Smooth muscle cell of the coronary artery (primary cell): ENCODE data around the gene OAS3. TPM values are rescaled to one million over a fixed set of nuclear protein-coding genes. Genes with fewer than 3 reads are reported as not detected.

Experiments used
- total RNA-seq: library from RNA; depleted of rRNA; stranded (reverse); fragments of >200 nt; gene quantifications from 2 replicates; pipeline ENCODE4 v1.2.3, GENCODE V29; 2014; ENCODE audit warnings: low replicate concordance

The OAS3 gene, protein sequence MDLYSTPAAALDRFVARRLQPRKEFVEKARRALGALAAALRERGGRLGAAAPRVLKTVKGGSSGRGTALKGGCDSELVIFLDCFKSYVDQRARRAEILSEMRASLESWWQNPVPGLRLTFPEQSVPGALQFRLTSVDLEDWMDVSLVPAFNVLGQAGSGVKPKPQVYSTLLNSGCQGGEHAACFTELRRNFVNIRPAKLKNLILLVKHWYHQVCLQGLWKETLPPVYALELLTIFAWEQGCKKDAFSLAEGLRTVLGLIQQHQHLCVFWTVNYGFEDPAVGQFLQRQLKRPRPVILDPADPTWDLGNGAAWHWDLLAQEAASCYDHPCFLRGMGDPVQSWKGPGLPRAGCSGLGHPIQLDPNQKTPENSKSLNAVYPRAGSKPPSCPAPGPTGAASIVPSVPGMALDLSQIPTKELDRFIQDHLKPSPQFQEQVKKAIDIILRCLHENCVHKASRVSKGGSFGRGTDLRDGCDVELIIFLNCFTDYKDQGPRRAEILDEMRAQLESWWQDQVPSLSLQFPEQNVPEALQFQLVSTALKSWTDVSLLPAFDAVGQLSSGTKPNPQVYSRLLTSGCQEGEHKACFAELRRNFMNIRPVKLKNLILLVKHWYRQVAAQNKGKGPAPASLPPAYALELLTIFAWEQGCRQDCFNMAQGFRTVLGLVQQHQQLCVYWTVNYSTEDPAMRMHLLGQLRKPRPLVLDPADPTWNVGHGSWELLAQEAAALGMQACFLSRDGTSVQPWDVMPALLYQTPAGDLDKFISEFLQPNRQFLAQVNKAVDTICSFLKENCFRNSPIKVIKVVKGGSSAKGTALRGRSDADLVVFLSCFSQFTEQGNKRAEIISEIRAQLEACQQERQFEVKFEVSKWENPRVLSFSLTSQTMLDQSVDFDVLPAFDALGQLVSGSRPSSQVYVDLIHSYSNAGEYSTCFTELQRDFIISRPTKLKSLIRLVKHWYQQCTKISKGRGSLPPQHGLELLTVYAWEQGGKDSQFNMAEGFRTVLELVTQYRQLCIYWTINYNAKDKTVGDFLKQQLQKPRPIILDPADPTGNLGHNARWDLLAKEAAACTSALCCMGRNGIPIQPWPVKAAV
- 2.3 and 2.6 TPM in 2 replicates for total RNA-seq

DNA sequence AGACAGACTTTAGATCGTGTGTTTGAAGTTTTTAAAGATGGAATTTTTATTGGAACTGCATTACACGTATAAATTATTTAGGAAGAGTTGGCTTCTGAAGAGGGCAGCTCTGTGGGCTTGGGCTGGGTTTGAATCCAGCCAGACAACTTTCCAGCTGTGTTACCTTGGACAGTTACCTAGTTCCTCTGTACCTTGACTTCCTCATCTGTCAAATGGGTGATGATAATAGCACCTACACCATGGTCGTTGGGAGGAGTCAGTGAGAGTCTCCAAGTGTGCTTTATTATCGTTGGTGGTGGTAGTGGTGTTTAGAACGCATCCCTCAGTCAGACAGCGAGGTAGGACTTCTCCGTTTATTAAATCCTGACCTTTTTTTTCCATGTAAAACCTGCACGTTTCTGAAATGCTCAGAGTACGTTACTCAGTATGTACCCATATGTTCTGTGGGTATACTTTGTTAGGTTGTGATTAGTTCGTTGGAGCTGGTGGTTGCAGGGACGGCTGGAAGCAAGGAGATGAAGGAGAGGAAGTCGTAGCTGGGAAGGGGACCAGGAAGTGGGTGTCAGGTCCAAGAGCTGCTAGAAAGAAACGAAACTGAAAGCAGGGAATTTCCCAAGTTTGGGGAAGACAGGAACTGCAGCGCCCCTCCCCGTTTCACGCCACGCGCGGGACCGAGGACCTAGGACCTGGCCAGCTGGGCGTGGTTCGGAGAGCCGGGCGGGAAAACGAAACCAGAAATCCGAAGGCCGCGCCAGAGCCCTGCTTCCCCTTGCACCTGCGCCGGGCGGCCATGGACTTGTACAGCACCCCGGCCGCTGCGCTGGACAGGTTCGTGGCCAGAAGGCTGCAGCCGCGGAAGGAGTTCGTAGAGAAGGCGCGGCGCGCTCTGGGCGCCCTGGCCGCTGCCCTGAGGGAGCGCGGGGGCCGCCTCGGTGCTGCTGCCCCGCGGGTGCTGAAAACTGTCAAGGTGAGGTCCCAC is at the start of gene OAS3:
Gene OAS3 (plus strand): TSS at position 734 of the 979 bp plus-strand sequence. CDS start 57 bp downstream, at position 791.

DNA sequence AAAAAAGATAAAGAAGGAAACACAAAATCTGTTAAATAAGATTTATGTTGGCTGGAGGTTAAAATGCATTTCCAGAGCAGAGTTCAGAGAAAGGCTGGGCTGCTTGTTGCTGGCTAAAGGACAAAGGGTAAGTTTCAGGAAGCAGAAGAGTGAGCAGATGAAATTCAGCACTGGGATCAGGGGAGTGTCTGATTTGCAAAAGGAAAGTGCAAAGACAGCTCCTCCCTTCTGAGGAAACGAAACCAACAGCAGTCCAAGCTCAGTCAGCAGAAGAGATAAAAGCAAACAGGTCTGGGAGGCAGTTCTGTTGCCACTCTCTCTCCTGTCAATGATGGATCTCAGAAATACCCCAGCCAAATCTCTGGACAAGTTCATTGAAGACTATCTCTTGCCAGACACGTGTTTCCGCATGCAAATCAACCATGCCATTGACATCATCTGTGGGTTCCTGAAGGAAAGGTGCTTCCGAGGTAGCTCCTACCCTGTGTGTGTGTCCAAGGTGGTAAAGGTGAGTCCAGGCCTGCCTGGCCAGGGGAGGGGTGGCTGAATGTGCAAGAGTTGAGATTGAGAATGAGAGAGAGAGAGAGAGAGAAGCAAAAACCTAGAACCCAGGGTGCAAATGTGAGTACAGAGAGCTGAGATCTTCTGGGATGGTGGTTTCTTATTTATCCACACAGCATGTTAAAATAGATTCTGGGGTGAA is 31.4 kb upstream of the OAS3 start, which contains the start of gene OAS1:
Gene OAS1 (plus strand): TSS at position 251 of the 703 bp plus-strand sequence. CDS start 78 bp downstream, at position 329.

DNA sequence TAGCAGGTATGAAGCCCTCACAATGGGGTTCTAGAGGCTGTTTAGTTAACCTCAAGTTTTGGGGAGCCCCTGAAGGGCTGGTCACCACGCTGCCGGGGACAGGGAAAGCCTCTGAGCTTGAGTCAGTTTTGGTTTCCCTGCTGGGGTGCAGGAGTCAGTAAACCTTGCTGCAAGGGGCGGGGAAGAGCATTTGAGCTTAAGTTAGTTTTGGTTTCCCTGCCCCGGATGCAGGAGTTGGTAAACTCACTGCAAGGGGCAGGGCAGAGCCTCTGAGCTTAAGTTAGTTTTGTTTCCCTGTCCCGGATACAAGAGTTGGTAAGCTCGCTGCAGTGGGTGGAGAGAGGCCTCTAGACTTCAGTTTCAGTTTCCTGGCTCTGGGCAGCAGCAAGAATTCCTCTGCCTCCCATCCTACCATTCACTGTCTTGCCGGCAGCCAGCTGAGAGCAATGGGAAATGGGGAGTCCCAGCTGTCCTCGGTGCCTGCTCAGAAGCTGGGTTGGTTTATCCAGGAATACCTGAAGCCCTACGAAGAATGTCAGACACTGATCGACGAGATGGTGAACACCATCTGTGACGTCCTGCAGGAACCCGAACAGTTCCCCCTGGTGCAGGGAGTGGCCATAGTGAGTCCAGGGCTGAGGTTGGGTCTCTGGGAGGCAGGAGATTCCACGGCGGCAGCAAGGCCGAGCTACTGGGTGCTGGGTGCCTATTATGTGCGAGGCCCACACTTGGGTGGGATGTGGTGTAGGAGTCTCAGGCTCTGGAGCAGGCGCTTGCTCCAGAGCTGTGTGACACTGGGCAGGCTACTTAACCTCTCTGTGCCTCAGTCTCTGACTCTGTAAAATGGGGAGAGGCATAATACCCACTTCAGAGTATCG is 40.1 kb downstream of the OAS3 start, which contains the start of gene OAS2:
Gene OAS2 (plus strand): TSS at position 357 of the 878 bp plus-strand sequence. CDS start 90 bp downstream, at position 447.

Other genes with a start within 250 kb of the OAS3 start
- gene RPH3A, start 146.7 kb upstream of the OAS3 start, total RNA-seq, result not detected in 2 replicates
- 2.3 and 5.4 TPM in 2 replicates for gene OAS1, start 31.5 kb upstream of the OAS3 start, total RNA-seq
- 4.0 and 6.7 TPM in 2 replicates for gene OAS2, start 40.0 kb downstream of the OAS3 start, total RNA-seq
- gene DTX1, start 118.3 kb downstream of the OAS3 start, total RNA-seq, result under 0.01 and 0.15 TPM in 2 replicates
- gene RASAL1, start 197.3 kb downstream of the OAS3 start, total RNA-seq, result not detected in 2 replicates
- gene CFAP73, start 211.2 kb downstream of the OAS3 start, total RNA-seq, result not detected in 2 replicates
- 25.5 and 28.3 TPM in 2 replicates for gene DDX54, start 247.0 kb downstream of the OAS3 start, total RNA-seq
- 8.4 and 11.8 TPM in 2 replicates for gene RITA1, start 247.2 kb downstream of the OAS3 start, total RNA-seq